GM03348 (cell line): ENCODE data around the gene SLC6A18.

Source experiments
- DNase-seq: peaks from one replicate; pipeline ENCODE4 v3.0.0; 2012; ENCODE audit warnings: low spot score

SLC6A18 gene

GRCh38 chr5:1187234-1187949, 37.8 kb upstream of the SLC6A18 start:
- DNase-seq, result no peak

- no peak for DNase-seq
Measured at GRCh38 chr5:1187950-1188334, 37.2 kb upstream of the SLC6A18 start.

GRCh38 chr5:1188464-1188863, 36.7 kb upstream of the SLC6A18 start:
- no peak for DNase-seq

GRCh38 chr5:1189269-1189668, 35.9 kb upstream of the SLC6A18 start:
- DNase-seq, result no peak

GRCh38 chr5:1190278-1190677, 34.9 kb upstream of the SLC6A18 start:
- no peak for DNase-seq

GRCh38 chr5:1190837-1191239, 34.3 kb upstream of the SLC6A18 start:
- DNase-seq, result no peak

- DNase-seq, result no peak
Measured at GRCh38 chr5:1192971-1193590, 32.1 kb upstream of the SLC6A18 start.

GRCh38 chr5:1193591-1193985, 31.6 kb upstream of the SLC6A18 start:
- no peak for DNase-seq

- no peak for DNase-seq
Measured at GRCh38 chr5:1194378-1194777, 30.8 kb upstream of the SLC6A18 start.

GRCh38 chr5:1195439-1195838, 29.7 kb upstream of the SLC6A18 start:
- no peak for DNase-seq

GRCh38 chr5:1195916-1196315, 29.3 kb upstream of the SLC6A18 start:
- DNase-seq, result no peak

GRCh38 chr5:1196562-1196961, 28.6 kb upstream of the SLC6A18 start:
- no peak for DNase-seq

GRCh38 chr5:1197876-1198666, 27.1 kb upstream of the SLC6A18 start:
- no peak for DNase-seq

GRCh38 chr5:1199340-1199648, 25.9 kb upstream of the SLC6A18 start:
- DNase-seq, result no peak

GRCh38 chr5:1199649-1200494, 25.3 kb upstream of the SLC6A18 start:
- no peak for DNase-seq

- DNase-seq, result no peak
Measured at GRCh38 chr5:1200495-1201326, 24.5 kb upstream of the SLC6A18 start.

- DNase-seq, result no peak
Measured at GRCh38 chr5:1201327-1202025, 23.7 kb upstream of the SLC6A18 start, which contains the start of gene SLC6A19. Gene SLC6A19 (plus strand): TSS chr5:1201595. CDS start chr5:1201651, 56 bp downstream.

GRCh38 chr5:1202026-1202797, 23.0 kb upstream of the SLC6A18 start:
- DNase-seq, result no peak

- DNase-seq, result no peak
Measured at GRCh38 chr5:1202798-1203185, 22.4 kb upstream of the SLC6A18 start.
